Sigmoid colon (tissue), 4 donors: ENCODE results near the gene FRAT2.

ENCODE experiments used
- EP300 ChIP-seq, 4 donors: sonication (generic); formaldehyde crosslinking; IDR thresholded peaks; one replicate each; pipeline ENCODE4 v1.6.1; 2017; ENCODE audit warnings: antibody characterized with exemption in 4 of 4
- POLR2A ChIP-seq, 2 donors: fragments of 450-650 bp; IDR thresholded peaks; one replicate each; pipeline ENCODE4 v1.6.1; 2016; ENCODE audit warnings: antibody characterized with exemption in 2 of 2, mild to moderate bottlenecking in 2 of 2, moderate library complexity in 2 of 2
- TF ChIP-seq, protein P1 (sequence below), 4 experiments: fragments of 450-650 bp in 3 of 4; fragments of 200-600 bp in 1 of 4; IDR thresholded peaks; one replicate each; pipeline ENCODE4 v1.5.1; 2016 to 2019; ENCODE audit warnings: antibody characterized with exemption in 4 of 4, mild to moderate bottlenecking in 3 of 4, moderate library complexity in 2 of 4

DNA sequence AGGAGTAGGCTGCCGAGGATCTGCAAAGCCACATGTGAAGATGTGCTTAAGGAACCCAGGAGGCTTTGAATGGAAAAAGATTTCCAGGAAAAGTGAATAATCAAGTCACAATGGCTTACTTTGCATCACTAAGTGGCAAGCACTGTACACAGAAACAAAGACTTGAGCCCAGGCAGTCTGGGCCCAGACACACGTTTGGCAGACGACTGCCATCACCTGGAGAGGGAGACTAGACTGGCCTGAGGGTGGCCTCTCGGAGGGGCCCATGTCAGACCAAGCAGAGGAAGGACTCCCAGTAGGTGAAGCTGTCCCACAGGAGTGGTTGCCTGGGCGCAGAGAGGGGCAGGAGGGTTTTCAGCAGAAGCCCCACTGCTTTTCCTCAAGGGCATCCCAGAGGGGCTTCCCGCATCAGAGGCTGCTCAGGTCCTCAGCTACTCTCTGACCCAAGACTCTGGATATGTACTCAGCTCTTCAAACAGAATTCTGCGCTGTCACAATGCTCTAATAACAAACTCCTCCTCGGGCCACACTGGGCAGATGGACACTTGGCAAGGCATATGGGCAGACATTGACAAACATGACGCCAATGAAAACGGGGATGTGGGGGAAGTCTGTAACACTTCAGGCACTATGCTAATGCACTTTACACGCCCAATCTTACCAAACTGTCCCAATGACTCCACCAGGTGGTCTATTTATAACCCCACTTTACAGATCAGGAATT is 27.9 kb upstream of the FRAT2 start:
- TF ChIP-seq, protein P1, sequence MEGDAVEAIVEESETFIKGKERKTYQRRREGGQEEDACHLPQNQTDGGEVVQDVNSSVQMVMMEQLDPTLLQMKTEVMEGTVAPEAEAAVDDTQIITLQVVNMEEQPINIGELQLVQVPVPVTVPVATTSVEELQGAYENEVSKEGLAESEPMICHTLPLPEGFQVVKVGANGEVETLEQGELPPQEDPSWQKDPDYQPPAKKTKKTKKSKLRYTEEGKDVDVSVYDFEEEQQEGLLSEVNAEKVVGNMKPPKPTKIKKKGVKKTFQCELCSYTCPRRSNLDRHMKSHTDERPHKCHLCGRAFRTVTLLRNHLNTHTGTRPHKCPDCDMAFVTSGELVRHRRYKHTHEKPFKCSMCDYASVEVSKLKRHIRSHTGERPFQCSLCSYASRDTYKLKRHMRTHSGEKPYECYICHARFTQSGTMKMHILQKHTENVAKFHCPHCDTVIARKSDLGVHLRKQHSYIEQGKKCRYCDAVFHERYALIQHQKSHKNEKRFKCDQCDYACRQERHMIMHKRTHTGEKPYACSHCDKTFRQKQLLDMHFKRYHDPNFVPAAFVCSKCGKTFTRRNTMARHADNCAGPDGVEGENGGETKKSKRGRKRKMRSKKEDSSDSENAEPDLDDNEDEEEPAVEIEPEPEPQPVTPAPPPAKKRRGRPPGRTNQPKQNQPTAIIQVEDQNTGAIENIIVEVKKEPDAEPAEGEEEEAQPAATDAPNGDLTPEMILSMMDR (IDR thresholded peaks at IDR 0.05): no peak
- no peak for TF ChIP-seq POLR2A (IDR thresholded peaks at IDR 0.05)
- TF ChIP-seq EP300 (IDR thresholded peaks at IDR 0.05): no peak
